NT2/D1 (cell line): ENCODE results near the gene OPALIN.

Experiments
- DNase-seq: peaks from one replicate; pipeline ENCODE4 v3.0.0-alpha.2; 2011; ENCODE audit warnings: low read depth, low spot score
- H3K27me3 ChIP-seq: 2 replicates; pipeline ENCODE4 v1.6.0; 2011; ENCODE audit warnings: mild to moderate bottlenecking; ENCODE audit not compliant: insufficient read length, insufficient read depth
- H3K36me3 ChIP-seq: 2 replicates; pipeline ENCODE4 v1.6.1; 2011; ENCODE audit warnings: mild to moderate bottlenecking, low read length, mixed read lengths; ENCODE audit not compliant: insufficient read depth, insufficient read length
- H3K4me1 ChIP-seq: 2 replicates; pipeline ENCODE4 v1.5.1; 2011; ENCODE audit not compliant: insufficient read depth, insufficient read length
- H3K4me3 ChIP-seq: 2 replicates; pipeline ENCODE4 v1.5.1; 2011; ENCODE audit warnings: low read depth; ENCODE audit not compliant: insufficient read length
- H3K9ac ChIP-seq: 2 replicates; pipeline ENCODE4 v1.6.0; 2011; ENCODE audit warnings: low read depth; ENCODE audit not compliant: insufficient read length
- H3K9me3 ChIP-seq: 2 replicates; pipeline ENCODE4 v1.5.1; 2011; ENCODE audit warnings: mild to moderate bottlenecking, low read length; ENCODE audit not compliant: insufficient read depth
- SUZ12 ChIP-seq: IDR thresholded peaks from 2 replicates; pipeline ENCODE4 v1.6.1; 2011; ENCODE audit not compliant: insufficient read length, insufficient read depth; ENCODE audit errors: extremely low read depth
- YY1 ChIP-seq: IDR thresholded peaks from 2 replicates; pipeline ENCODE4 v1.6.1; 2011; ENCODE audit not compliant: insufficient read length, insufficient read depth
- ZNF274 ChIP-seq: IDR thresholded peaks from 2 replicates; pipeline ENCODE4 v1.6.1; 2011; ENCODE audit warnings: mild to moderate bottlenecking, low read depth, low read length

OPALIN gene

DNA sequence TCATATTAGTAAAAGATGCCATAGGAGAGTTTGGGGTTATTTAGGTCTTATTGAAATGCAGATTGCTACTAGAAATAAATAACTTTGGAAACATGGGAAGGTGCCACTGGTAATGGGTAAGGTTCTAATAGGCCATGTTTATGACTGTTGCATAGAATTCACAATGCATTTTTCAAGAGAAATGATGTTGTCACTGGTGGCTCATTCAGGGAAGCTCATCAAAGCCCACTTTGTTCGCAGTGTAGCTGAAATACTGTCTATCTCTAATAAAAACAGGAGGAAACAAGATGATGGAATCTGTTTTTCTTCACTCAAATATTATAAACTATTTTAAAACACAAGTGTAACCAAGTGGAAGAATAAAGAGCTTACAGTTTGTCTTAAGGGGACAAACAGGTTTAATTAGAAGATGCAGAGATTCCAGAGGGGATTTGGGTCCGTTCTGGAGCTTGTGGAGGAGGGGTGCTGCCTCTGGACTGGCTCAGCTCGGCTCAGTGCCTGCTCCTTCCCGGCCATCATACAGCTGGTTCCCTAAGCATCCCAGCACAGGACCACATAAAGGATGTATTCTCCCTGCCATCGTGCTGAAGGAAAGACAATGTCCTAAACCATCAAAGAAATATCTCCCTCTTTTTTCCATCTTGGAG is 20.4 kb downstream of the OPALIN start:
- no peaks in the 10 kb centered on the region; the same call in 1 of the 2 replicates for H3K9me3 ChIP-seq
- H3K4me3 ChIP-seq = no peak overlapping the region
- no peaks in the 10 kb centered on the region for H3K36me3 ChIP-seq

GRCh38 chr10:96337106-96337505 is 21.7 kb downstream of the OPALIN start:
- no peaks in the 10 kb centered on the region for H3K36me3 ChIP-seq
- H3K27me3 ChIP-seq = no peaks in the 10 kb centered on the region
- H3K4me1 ChIP-seq = no peaks in the 10 kb centered on the region
- TF ChIP-seq YY1 (no peak), ZNF274 (no peak), SUZ12 (no peak)
- no peak overlapping the region for H3K4me3 ChIP-seq
- no peaks in the 10 kb centered on the region for H3K9me3 ChIP-seq
- no peak for DNase-seq
- H3K9ac ChIP-seq = no peak overlapping the region

More for the DNA sequence above, 20.4 kb downstream of the OPALIN start:
- Histone ChIP-seq H3K9ac (no peak overlapping the region), H3K27me3 (no peaks in the 10 kb centered on the region), H3K4me1 (no peaks in the 10 kb centered on the region)
- DNase-seq = no peak
- TF ChIP-seq YY1 = no peak
- TF ChIP-seq ZNF274 = no peak
- TF ChIP-seq SUZ12 = no peak

DNA sequence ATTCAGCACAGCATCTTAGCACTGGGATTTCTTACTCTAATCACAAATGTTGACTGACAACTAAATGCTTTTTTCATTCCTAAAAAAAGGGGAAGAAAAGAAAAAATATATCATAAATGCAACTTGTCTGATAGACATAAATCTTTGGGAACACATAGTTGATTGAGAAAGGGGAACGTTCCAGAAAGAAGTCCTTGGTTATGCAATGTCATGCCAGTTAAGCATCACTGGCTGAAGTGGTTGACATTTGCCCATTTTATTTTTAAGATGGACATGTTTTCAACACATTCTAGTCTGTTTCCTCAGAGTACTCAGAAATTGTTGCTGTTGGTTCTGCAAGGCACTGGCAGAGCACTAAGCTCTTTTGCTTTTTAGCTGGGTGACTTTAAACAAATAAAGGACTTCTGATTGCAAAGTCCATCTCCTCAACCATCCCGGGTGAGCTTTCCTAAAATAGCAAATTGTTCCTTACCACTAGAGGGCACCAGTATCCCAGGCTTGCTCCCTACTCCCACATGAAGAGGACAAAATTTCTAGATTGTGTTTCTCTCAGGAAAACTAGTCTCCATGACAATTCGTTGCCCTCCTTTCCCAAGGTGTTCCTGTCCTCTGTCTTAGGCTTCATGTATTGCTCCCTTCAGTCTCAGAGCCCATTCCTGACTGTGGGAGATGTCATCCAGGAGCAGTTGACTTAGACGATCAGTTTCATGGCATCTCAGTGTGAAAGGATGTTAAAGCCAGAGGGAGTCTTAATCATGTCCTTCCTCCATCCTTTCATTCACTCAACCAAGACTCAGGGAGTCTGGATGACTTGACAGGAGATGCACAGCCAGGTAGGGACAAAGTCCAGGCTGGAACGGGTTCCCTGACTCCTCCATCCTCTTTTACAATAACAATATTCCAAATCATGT is 23.9 kb downstream of the OPALIN start:
- Histone ChIP-seq H3K4me3 (no peak overlapping the region), H3K9ac (no peak overlapping the region), H3K9me3 (no peaks in the 10 kb centered on the region), H3K27me3 (no peaks in the 10 kb centered on the region), H3K4me1 (no peaks in the 10 kb centered on the region), H3K36me3 (no peaks in the 10 kb centered on the region)
- peak; percentile 42 for DNase-seq
- no peak for TF ChIP-seq ZNF274
- TF ChIP-seq SUZ12 = no peak
- no peak for TF ChIP-seq YY1

GRCh38 chr10:96333101-96333500 is 25.7 kb downstream of the OPALIN start:
- Histone ChIP-seq H3K27me3 (no peaks in the 10 kb centered on the region), H3K4me3 (no peak overlapping the region), H3K9ac (no peak overlapping the region), H3K36me3 (no peaks in the 10 kb centered on the region), H3K9me3 (no peaks in the 10 kb centered on the region), H3K4me1 (no peaks in the 10 kb centered on the region)
- TF ChIP-seq YY1 = no peak
- TF ChIP-seq ZNF274 = no peak
- TF ChIP-seq SUZ12 = no peak
- DNase-seq = no peak

DNA sequence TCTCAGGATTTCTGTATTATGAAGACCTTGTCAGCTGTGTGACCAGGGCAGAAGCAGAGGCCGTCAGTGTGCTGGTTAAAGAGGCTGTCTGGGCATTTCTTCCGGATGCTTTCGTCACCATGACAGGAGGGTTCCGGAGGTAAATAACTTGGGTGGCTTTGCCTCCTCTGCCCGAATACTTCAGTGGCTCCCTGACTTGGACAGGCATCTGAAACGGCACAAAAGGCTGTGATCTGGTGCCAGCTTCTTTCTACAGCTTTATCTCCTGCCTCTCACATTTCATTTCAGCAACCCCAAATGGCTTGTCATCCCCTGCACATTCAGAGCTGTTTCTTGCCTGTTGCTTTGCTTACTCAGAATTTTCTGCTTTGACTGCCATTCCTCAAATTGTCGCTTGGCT is 31.3 kb downstream of the OPALIN start:
- no peaks in the 10 kb centered on the region for H3K9me3 ChIP-seq
- TF ChIP-seq SUZ12 = no peak
- no peak for TF ChIP-seq ZNF274
- no peak for TF ChIP-seq YY1
- H3K4me1 ChIP-seq = no peaks in the 10 kb centered on the region
- no peak for DNase-seq
- no peaks in the 10 kb centered on the region for H3K36me3 ChIP-seq
- H3K27me3 ChIP-seq = no peaks in the 10 kb centered on the region
- H3K4me3 ChIP-seq = no peak overlapping the region
- no peak overlapping the region for H3K9ac ChIP-seq

GRCh38 chr10:96325719-96326373 is 33.0 kb downstream of the OPALIN start:
- Histone ChIP-seq H3K9me3 (0 out of 2 replicates have a peak, but pooled peaks cover 4% of the 10 kb centered on the region), H3K27me3 (no peaks in the 10 kb centered on the region), H3K4me1 (no peaks in the 10 kb centered on the region), H3K36me3 (no peaks in the 10 kb centered on the region), H3K9ac (no peak overlapping the region), H3K4me3 (no peak overlapping the region)
- TF ChIP-seq SUZ12 (no peak), YY1 (no peak), ZNF274 (no peak)
- no peak for DNase-seq

DNA sequence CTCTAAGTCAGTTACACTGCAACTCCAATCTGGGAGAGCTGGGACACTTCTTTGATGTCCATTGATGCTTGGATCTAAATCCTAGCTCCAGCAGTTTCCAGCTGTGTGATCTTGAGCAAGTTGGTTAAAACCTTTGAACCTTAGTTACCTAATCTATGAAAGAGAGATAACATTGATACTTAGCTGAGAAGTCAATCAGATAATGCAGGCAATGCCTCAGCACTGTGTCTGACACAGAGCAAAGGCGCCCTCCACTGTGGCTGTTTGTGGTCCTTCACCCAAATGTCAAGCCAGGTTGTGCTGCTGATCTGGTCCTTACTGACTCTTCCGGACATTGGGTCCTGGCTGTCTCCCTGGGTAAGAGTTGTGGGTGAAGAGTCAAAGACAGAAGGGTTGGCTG is 34.4 kb downstream of the OPALIN start:
- no peak overlapping the region for H3K9ac ChIP-seq
- no peaks in the 10 kb centered on the region for H3K36me3 ChIP-seq
- H3K27me3 ChIP-seq = no peaks in the 10 kb centered on the region
- DNase-seq = no peak
- 0 out of 2 replicates have a peak, but pooled peaks cover 4% of the 10 kb centered on the region for H3K9me3 ChIP-seq
- TF ChIP-seq ZNF274 = no peak
- no peak for TF ChIP-seq SUZ12
- TF ChIP-seq YY1 = no peak
- H3K4me1 ChIP-seq = no peaks in the 10 kb centered on the region
- H3K4me3 ChIP-seq = no peak overlapping the region
